ENCODE results near the gene OBSL1.

OBSL1 gene

GRCh38 chr2:219548990-219549389, 22.3 kb downstream of the OBSL1 start:
- Histone ChIP-seq H3K4me3 (ENCODE audit: low read length) (no peak overlapping the region), H3F3A (ENCODE audit: control insufficient read depth, insufficient read depth) (no peaks in the 10 kb centered on the region), H3K27ac (ENCODE audit: low read depth, low read length) (no peak overlapping the region), H3K4me2 (ENCODE audit: low read length) (no peak overlapping the region), H4K20me1 (ENCODE audit: control insufficient read depth, insufficient read depth, low read depth, low read length) (no peaks in the 10 kb centered on the region), H3K9me2 (replicated peaks; ENCODE audit: control insufficient read depth, low read length) (no peaks in the 10 kb centered on the region), H3K79me2 (ENCODE audit: control insufficient read depth, low read length) (no peaks in the 10 kb centered on the region), H3K9me3 (ENCODE audit: control insufficient read depth, insufficient read depth, low read length) (no peaks in the 10 kb centered on the region), H3K27me3 (ENCODE audit: control insufficient read depth, low read length) (peaks cover 15% of the 10 kb centered on the region; the same call in 1 of the 2 replicates), H3K4me1 (ENCODE audit: control insufficient read depth, low read length) (peaks cover 7% of the 10 kb centered on the region), H3K36me3 (ENCODE audit: control insufficient read depth, low read length) (no peaks in the 10 kb centered on the region)
- TF ChIP-seq CTCF (IDR thresholded peaks at IDR 0.05; ENCODE audit: low read depth, low read length, poor library complexity, severe bottlenecking): no peak
- TF ChIP-seq EZH2phosphoT487 (IDR thresholded peaks at IDR 0.05; ENCODE audit: borderline replicate concordance, low read length): no peak

DNA sequence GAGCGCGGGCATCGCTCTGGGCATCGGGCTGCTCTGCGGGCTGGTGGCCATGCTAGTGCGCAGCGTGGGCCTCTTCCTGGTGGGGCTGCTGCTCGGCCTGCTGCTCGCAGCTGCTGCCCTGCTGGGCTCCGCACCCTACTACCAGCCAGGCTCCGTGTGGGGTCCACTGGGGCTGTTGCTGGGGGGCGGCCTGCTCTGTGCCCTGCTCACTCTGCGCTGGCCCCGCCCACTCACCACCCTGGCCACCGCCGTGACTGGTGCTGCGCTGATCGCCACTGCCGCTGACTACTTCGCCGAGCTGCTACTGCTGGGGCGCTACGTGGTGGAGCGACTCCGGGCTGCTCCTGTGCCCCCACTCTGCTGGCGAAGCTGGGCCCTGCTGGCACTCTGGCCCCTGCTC, 23.7 kb downstream of the OBSL1 start:
- H3K4me1 ChIP-seq (ENCODE audit: control insufficient read depth, low read length): peaks cover 7% of the 10 kb centered on the region
- TF ChIP-seq CTCF (IDR thresholded peaks at IDR 0.05; ENCODE audit: low read depth, low read length, poor library complexity, severe bottlenecking): no peak
- no peak for TF ChIP-seq EZH2phosphoT487 (IDR thresholded peaks at IDR 0.05; ENCODE audit: borderline replicate concordance, low read length)
- no peak overlapping the region for H3K27ac ChIP-seq (ENCODE audit: low read depth, low read length)
- no peaks in the 10 kb centered on the region for H3K9me3 ChIP-seq (ENCODE audit: control insufficient read depth, insufficient read depth, low read length)
- no peak overlapping the region for H3K4me2 ChIP-seq (ENCODE audit: low read length)
- no peaks in the 10 kb centered on the region for H3K36me3 ChIP-seq (ENCODE audit: control insufficient read depth, low read length)
- H3K4me3 ChIP-seq (ENCODE audit: low read length): no peak overlapping the region
- H3K79me2 ChIP-seq (ENCODE audit: control insufficient read depth, low read length): no peaks in the 10 kb centered on the region; the same call in 1 of the 2 replicates
- no peaks in the 10 kb centered on the region for H3K9me2 ChIP-seq (replicated peaks; ENCODE audit: control insufficient read depth, low read length)
- H3F3A ChIP-seq (ENCODE audit: control insufficient read depth, insufficient read depth): no peaks in the 10 kb centered on the region
- H4K20me1 ChIP-seq (ENCODE audit: control insufficient read depth, insufficient read depth, low read depth, low read length): no peaks in the 10 kb centered on the region
- H3K27me3 ChIP-seq (ENCODE audit: control insufficient read depth, low read length): peaks cover 15% of the 10 kb centered on the region; the same call in 1 of the 2 replicates

GRCh38 chr2:219545943-219546352, 25.4 kb downstream of the OBSL1 start:
- Histone ChIP-seq H3K9me2 (replicated peaks; ENCODE audit: control insufficient read depth, low read length) (no peaks in the 10 kb centered on the region), H3K79me2 (ENCODE audit: control insufficient read depth, low read length) (peaks cover 8% of the 10 kb centered on the region), H3K36me3 (ENCODE audit: control insufficient read depth, low read length) (peaks cover 6% of the 10 kb centered on the region), H3K27me3 (ENCODE audit: control insufficient read depth, low read length) (peaks cover 15% of the 10 kb centered on the region; the same call in 1 of the 2 replicates), H3K4me3 (ENCODE audit: low read length) (no peak overlapping the region), H3K27ac (ENCODE audit: low read depth, low read length) (no peak overlapping the region), H3K9me3 (ENCODE audit: control insufficient read depth, insufficient read depth, low read length) (no peaks in the 10 kb centered on the region), H3K4me1 (ENCODE audit: control insufficient read depth, low read length) (peaks cover 22% of the 10 kb centered on the region), H3K4me2 (ENCODE audit: low read length) (no peak overlapping the region), H4K20me1 (ENCODE audit: control insufficient read depth, insufficient read depth, low read depth, low read length) (peaks cover 4% of the 10 kb centered on the region), H3F3A (ENCODE audit: control insufficient read depth, insufficient read depth) (no peaks in the 10 kb centered on the region)
- TF ChIP-seq CTCF (IDR thresholded peaks at IDR 0.05; ENCODE audit: low read depth, low read length, poor library complexity, severe bottlenecking): no peak
- TF ChIP-seq EZH2phosphoT487 (IDR thresholded peaks at IDR 0.05; ENCODE audit: borderline replicate concordance, low read length): no peak
